K562 (cell line): ENCODE results near the gene PODXL. TPM values are rescaled to one million over a fixed set of nuclear protein-coding genes. Genes with fewer than 3 reads are reported as not detected.

Source experiments
- CTBP1 ChIP-seq: fragments of 450-650 bp; IDR thresholded peaks from 2 replicates; pipeline ENCODE4 v1.6.1; 2016; ENCODE audit warnings: borderline replicate concordance
- JUND ChIP-seq, 2 experiments: IDR thresholded peaks; 2 replicates in 1 of 2; 3 replicates in 1 of 2; pipeline ENCODE4 v1.6.1; 2011; ENCODE audit warnings: borderline replicate concordance in 2 of 2, low read depth in 2 of 2, low read length in 2 of 2, improper control_type of control experiment in 1 of 2, missing biosample characterization in 1 of 2, missing genetic modification characterization in 1 of 2, missing genetic modification reagents in 1 of 2
- KLF16 ChIP-seq: IDR thresholded peaks from 2 replicates; pipeline ENCODE4 v1.6.1; 2016; ENCODE audit warnings: antibody characterized with exemption
- NBN ChIP-seq: fragments of 450-650 bp; IDR thresholded peaks from 2 replicates; pipeline ENCODE4 v1.6.1; 2016; ENCODE audit warnings: low read depth, mild to moderate bottlenecking
- POLR2H ChIP-seq: IDR thresholded peaks from 2 replicates; pipeline ENCODE4 v1.6.1; 2016; ENCODE audit warnings: missing genetic modification characterization, low read depth, mild to moderate bottlenecking, control low read depth, missing compliant biosample characterization, moderate library complexity
- POLR3A ChIP-seq: IDR thresholded peaks from 2 replicates; pipeline ENCODE4 v1.6.1; 2011; ENCODE audit warnings: borderline replicate concordance, mild to moderate bottlenecking, moderate library complexity; ENCODE audit not compliant: insufficient read length, insufficient read depth; ENCODE audit errors: extremely low read depth
- STAT5B ChIP-seq: fragments of 250-450 bp; sonication (Bioruptor Pico); IDR thresholded peaks from 2 replicates; pipeline ENCODE4 v1.8.0; 2021; ENCODE audit warnings: mild to moderate bottlenecking, inconsistent platforms
- ZBTB17 ChIP-seq: fragments of 450-650 bp; formaldehyde crosslinking; IDR thresholded peaks from 2 replicates; pipeline ENCODE4 v1.4.0; 2020; ENCODE audit warnings: mild to moderate bottlenecking
- ZBTB7A ChIP-seq: IDR thresholded peaks from 2 replicates; pipeline ENCODE4 v1.6.1; 2011; ENCODE audit warnings: low read depth, mild to moderate bottlenecking, low read length, moderate library complexity, borderline replicate concordance; ENCODE audit not compliant: control insufficient read depth
- ZEB2 ChIP-seq: fragments of 450-650 bp; IDR thresholded peaks from 2 replicates; pipeline ENCODE4 v1.6.1; 2016
- ZNF766 ChIP-seq: fragments of 200-800 bp; sonication (Bioruptor generic); conservative IDR thresholded peaks from 2 replicates; pipeline ENCODE4 v1.6.1; 2016; ENCODE audit warnings: missing genetic modification characterization, missing compliant biosample characterization
- polyA plus RNA-seq, 8 experiments: library from polyadenylated mRNA; depleted of rRNA in 4 of 8; stranded (reverse) in 5 of 8; unstranded in 3 of 8; fragments of >200 nt; fragmentation: Nextera tagmentation in 2 of 8; fragmentation: Illumina TruSeq in 1 of 8; extraction: Ambion mirVana in 2 of 8; extraction: Trizol in 1 of 8; gene quantifications; 2 replicates each; pipeline versions ENCODE4 v1.2.1 to v1.2.3, GENCODE V29; 2011 to 2014; ENCODE audit warnings: inconsistent platforms in 1 of 8, missing spikeins in 1 of 8
- total RNA-seq, 7 experiments: library from RNA; depleted of rRNA in 6 of 7; stranded (reverse); fragments of >200 nt in 6 of 7; fragmentation: Illumina TruSeq in 2 of 7; extraction: Trizol in 2 of 7; gene quantifications; 2 replicates each; pipeline versions ENCODE4 v1.2.1 to v1.2.3, GENCODE V29; 2011 to 2021; ENCODE audit warnings: low replicate concordance in 1 of 7
- TF ChIP-seq, protein P1 (sequence below): sonication (generic); formaldehyde crosslinking; IDR thresholded peaks from 2 replicates; pipeline ENCODE4 v1.8.0; 2022; ENCODE audit warnings: mild to moderate bottlenecking, missing genetic modification reagents, borderline replicate concordance
- TF ChIP-seq, protein P2 (sequence below): fragments of 250-450 bp; sonication (Bioruptor Pico); IDR thresholded peaks from 2 replicates; pipeline ENCODE4 v1.5.0; 2021
- TF ChIP-seq, protein P3 (sequence below): sonication (generic); formaldehyde crosslinking; IDR thresholded peaks from 2 replicates; pipeline ENCODE4 v1.8.0; 2022; ENCODE audit warnings: mild to moderate bottlenecking, missing genetic modification reagents
- TF ChIP-seq, protein P4 (sequence below): sonication (generic); formaldehyde crosslinking; IDR thresholded peaks from 2 replicates; pipeline ENCODE4 v1.8.1; 2022; ENCODE audit warnings: missing genetic modification reagents
- TF ChIP-seq, protein P5 (sequence below): sonication (generic); formaldehyde crosslinking; IDR thresholded peaks from 2 replicates; pipeline ENCODE4 v1.8.0; 2022; ENCODE audit warnings: missing genetic modification reagents, mild to moderate bottlenecking, borderline replicate concordance
- TF ChIP-seq, protein P6 (sequence below): fragments of 250-450 bp; sonication (Bioruptor Pico); IDR thresholded peaks from 2 replicates; pipeline ENCODE4 v1.9.0; 2021; ENCODE audit warnings: mild to moderate bottlenecking

The PODXL gene
- total and polyA plus RNA-seq, 9 of the 15 experiments (the other 6 are each of a cell fraction or from before 2014, with no cell fraction given) = 0.01 to 0.73 (median 0.07) TPM

DNA sequence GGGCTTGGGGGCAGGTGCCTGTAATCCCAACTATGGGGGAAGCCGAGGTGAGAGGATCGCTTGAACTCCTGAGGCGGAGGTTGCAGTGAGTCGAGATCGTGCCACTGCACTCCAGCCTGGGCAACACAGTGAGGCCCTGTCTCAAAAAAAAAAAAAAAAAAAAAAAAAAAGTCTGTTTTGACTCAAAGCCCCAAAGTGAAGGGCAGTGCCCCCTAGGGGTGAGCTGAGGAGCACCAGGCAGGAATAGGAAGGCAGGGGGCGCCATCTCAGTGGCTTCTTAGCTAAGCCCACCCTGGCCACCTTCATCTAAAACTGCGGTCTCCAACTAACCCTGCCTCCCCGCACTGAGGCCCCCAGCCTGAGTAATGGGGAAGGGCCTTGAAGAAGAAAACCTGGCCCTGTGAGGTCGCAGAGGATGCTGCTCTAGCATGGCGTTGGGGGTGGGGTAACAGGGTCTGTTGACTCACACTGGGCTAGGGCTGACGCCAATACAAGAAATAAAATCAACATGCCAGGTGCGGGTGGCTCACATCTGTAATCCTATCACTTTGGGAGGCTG lies 9.8 kb downstream of the PODXL start (continued):
- TF ChIP-seq, protein P1, sequence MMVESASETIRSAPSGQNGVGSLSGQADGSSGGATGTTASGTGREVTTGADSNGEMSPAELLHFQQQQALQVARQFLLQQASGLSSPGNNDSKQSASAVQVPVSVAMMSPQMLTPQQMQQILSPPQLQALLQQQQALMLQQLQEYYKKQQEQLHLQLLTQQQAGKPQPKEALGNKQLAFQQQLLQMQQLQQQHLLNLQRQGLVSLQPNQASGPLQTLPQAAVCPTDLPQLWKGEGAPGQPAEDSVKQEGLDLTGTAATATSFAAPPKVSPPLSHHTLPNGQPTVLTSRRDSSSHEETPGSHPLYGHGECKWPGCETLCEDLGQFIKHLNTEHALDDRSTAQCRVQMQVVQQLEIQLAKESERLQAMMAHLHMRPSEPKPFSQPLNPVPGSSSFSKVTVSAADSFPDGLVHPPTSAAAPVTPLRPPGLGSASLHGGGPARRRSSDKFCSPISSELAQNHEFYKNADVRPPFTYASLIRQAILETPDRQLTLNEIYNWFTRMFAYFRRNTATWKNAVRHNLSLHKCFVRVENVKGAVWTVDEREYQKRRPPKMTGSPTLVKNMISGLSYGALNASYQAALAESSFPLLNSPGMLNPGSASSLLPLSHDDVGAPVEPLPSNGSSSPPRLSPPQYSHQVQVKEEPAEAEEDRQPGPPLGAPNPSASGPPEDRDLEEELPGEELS (CRISPR knock-in tag) = no peak
- TF ChIP-seq, protein P2, sequence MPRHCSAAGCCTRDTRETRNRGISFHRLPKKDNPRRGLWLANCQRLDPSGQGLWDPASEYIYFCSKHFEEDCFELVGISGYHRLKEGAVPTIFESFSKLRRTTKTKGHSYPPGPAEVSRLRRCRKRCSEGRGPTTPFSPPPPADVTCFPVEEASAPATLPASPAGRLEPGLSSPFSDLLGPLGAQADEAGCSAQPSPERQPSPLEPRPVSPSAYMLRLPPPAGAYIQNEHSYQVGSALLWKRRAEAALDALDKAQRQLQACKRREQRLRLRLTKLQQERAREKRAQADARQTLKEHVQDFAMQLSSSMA (CRISPR knock-in tag) = no peak
- TF ChIP-seq ZNF766 (CRISPR knock-in tag) (no peak), STAT5B (CRISPR knock-in tag) (no peak), ZBTB17 (CRISPR knock-in tag) (no peak), POLR3A (no peak), KLF16 (peak; percentile 73), ZEB2 (no peak), NBN (0 out of 2 replicates have a peak, but pooled peaks have one; percentile 24), JUND (IDR thresholded peaks at IDR 0.05; ENCODE audit: borderline replicate concordance, low read depth, low read length) (peak; percentile 32; the same call in 1 of the 2 replicates), JUND (tag; IDR thresholded peaks at IDR 0.05; ENCODE audit: borderline replicate concordance, low read depth, low read length) (no peak), POLR2H (no peak), CTBP1 (no peak), ZBTB7A (peak; percentile 92)
- TF ChIP-seq, protein P3, sequence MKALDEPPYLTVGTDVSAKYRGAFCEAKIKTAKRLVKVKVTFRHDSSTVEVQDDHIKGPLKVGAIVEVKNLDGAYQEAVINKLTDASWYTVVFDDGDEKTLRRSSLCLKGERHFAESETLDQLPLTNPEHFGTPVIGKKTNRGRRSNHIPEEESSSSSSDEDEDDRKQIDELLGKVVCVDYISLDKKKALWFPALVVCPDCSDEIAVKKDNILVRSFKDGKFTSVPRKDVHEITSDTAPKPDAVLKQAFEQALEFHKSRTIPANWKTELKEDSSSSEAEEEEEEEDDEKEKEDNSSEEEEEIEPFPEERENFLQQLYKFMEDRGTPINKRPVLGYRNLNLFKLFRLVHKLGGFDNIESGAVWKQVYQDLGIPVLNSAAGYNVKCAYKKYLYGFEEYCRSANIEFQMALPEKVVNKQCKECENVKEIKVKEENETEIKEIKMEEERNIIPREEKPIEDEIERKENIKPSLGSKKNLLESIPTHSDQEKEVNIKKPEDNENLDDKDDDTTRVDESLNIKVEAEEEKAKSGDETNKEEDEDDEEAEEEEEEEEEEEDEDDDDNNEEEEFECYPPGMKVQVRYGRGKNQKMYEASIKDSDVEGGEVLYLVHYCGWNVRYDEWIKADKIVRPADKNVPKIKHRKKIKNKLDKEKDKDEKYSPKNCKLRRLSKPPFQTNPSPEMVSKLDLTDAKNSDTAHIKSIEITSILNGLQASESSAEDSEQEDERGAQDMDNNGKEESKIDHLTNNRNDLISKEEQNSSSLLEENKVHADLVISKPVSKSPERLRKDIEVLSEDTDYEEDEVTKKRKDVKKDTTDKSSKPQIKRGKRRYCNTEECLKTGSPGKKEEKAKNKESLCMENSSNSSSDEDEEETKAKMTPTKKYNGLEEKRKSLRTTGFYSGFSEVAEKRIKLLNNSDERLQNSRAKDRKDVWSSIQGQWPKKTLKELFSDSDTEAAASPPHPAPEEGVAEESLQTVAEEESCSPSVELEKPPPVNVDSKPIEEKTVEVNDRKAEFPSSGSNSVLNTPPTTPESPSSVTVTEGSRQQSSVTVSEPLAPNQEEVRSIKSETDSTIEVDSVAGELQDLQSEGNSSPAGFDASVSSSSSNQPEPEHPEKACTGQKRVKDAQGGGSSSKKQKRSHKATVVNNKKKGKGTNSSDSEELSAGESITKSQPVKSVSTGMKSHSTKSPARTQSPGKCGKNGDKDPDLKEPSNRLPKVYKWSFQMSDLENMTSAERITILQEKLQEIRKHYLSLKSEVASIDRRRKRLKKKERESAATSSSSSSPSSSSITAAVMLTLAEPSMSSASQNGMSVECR (CRISPR knock-in tag) = no peak
- TF ChIP-seq, protein P4, sequence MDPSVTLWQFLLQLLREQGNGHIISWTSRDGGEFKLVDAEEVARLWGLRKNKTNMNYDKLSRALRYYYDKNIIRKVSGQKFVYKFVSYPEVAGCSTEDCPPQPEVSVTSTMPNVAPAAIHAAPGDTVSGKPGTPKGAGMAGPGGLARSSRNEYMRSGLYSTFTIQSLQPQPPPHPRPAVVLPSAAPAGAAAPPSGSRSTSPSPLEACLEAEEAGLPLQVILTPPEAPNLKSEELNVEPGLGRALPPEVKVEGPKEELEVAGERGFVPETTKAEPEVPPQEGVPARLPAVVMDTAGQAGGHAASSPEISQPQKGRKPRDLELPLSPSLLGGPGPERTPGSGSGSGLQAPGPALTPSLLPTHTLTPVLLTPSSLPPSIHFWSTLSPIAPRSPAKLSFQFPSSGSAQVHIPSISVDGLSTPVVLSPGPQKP = no peak
- TF ChIP-seq, protein P5, sequence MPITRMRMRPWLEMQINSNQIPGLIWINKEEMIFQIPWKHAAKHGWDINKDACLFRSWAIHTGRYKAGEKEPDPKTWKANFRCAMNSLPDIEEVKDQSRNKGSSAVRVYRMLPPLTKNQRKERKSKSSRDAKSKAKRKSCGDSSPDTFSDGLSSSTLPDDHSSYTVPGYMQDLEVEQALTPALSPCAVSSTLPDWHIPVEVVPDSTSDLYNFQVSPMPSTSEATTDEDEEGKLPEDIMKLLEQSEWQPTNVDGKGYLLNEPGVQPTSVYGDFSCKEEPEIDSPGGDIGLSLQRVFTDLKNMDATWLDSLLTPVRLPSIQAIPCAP (CRISPR knock-in tag) = no peak
- TF ChIP-seq, protein P6, sequence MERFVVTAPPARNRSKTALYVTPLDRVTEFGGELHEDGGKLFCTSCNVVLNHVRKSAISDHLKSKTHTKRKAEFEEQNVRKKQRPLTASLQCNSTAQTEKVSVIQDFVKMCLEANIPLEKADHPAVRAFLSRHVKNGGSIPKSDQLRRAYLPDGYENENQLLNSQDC = no peak
